A549 (cell line): ENCODE measurements around the gene MAP7D1. TPM values are rescaled to one million over a fixed set of nuclear protein-coding genes. Genes with fewer than 3 reads are reported as not detected.

ENCODE experiments used
- ATAC-seq, 2 experiments: fragments of 200-7000 bp in 1 of 2; fragments of >200 bp in 1 of 2; cut with Nextera tagmentation in 1 of 2; cut with Tn5 transposase in 1 of 2; 3 replicates each; pipeline versions ENCODE4 v1.8.0 to v1.9.1; 2018 to 2020; ENCODE audit warnings: mild to moderate bottlenecking in 1 of 2, moderate library complexity in 1 of 2
- CTCF ChIA-PET: fragments of 300-600 bp; sonication (Branson Sonifier 250); formaldehyde crosslinking; extraction: SDS; loops from one replicate; lab custom pipeline; 2021; ENCODE audit warnings: antibody characterized with exemption, inconsistent platforms; lab: Yijun Ruan, JAX
- POLR2A ChIA-PET: fragments of 350-600 bp; formaldehyde crosslinking; extraction: SDS; loops from one replicate; lab custom pipeline; 2021; ENCODE audit warnings: antibody characterized with exemption, inconsistent platforms; lab: Yijun Ruan, JAX
- DNase-seq, 2 experiments: peaks; one replicate each; pipeline versions ENCODE4 v3.0.0 to v3.0.0-alpha.2; 2011 to 2016; ENCODE audit warnings: low read depth in 1 of 2, low spot score in 1 of 2
- FAIRE-seq: peaks from 2 replicates; lab custom pipeline; 2011; peaks lifted over from hg19 to GRCh38; lab: Jason Lieb, UNC
- H3K27ac ChIP-seq, 2 experiments: fragments of >200 bp; sonication (Bioruptor Twin); formaldehyde crosslinking; 3 replicates each; pipeline ENCODE4 v1.5.1; 2016 to 2017
- H3K4me1 ChIP-seq: fragments of >200 bp; sonication (Bioruptor Twin); formaldehyde crosslinking; 3 replicates; pipeline ENCODE4 v1.6.1; 2016
- H3K4me2 ChIP-seq: fragments of >200 bp; sonication (Bioruptor Twin); formaldehyde crosslinking; 3 replicates; pipeline ENCODE4 v1.6.1; 2016
- H3K4me3 ChIP-seq: fragments of >200 bp; sonication (Bioruptor Twin); formaldehyde crosslinking; 3 replicates; pipeline ENCODE4 v1.5.1; 2016
- H3K9me3 ChIP-seq: fragments of >200 bp; sonication (Bioruptor Twin); formaldehyde crosslinking; 3 replicates; pipeline ENCODE4 v1.6.1; 2016
- CBX8 ChIP-seq: fragments of 200-600 bp; sonication (generic); IDR thresholded peaks from 2 replicates; pipeline ENCODE4 v1.6.1; 2016
- EHF ChIP-seq: fragments of 250-450 bp; sonication (Bioruptor Pico); IDR thresholded peaks from 2 replicates; pipeline ENCODE4 v1.5.0; 2020; ENCODE audit warnings: mild to moderate bottlenecking
- EP300 ChIP-seq, 2 experiments: fragments of >200 bp; sonication (Bioruptor Twin); formaldehyde crosslinking; IDR thresholded peaks; 2 replicates in 1 of 2; 3 replicates in 1 of 2; pipeline ENCODE4 v1.6.1; 2016 to 2017
- FOXS1 ChIP-seq: fragments of 250-450 bp; sonication (Bioruptor Pico); IDR thresholded peaks from 2 replicates; pipeline ENCODE4 v1.5.0; 2020; ENCODE audit warnings: mild to moderate bottlenecking, moderate library complexity
- HEYL ChIP-seq: fragments of 250-450 bp; sonication (Bioruptor Pico); IDR thresholded peaks from 2 replicates; pipeline ENCODE4 v1.8.0; 2021; ENCODE audit warnings: mild to moderate bottlenecking, moderate library complexity
- HOXB5 ChIP-seq: fragments of 250-450 bp; sonication (Bioruptor Pico); IDR thresholded peaks from 2 replicates; pipeline ENCODE4 v1.5.0; 2020; ENCODE audit warnings: mild to moderate bottlenecking, moderate library complexity
- MAFK ChIP-seq: fragments of 450-650 bp; IDR thresholded peaks from 2 replicates; pipeline ENCODE4 v1.6.1; 2014; ENCODE audit not compliant: partially characterized antibody
- NR3C1 ChIP-seq: fragments of >200 bp; sonication (Bioruptor Twin); formaldehyde crosslinking; IDR thresholded peaks from 3 replicates; pipeline ENCODE4 v1.6.1; 2017
- PHF8 ChIP-seq: fragments of 200-600 bp; sonication (generic); IDR thresholded peaks from 2 replicates; pipeline ENCODE4 v1.6.1; 2016; ENCODE audit warnings: low read depth, mild to moderate bottlenecking, antibody characterized with exemption, moderate library complexity, borderline replicate concordance
- RAD21 ChIP-seq, 2 experiments: fragments of >200 bp in 1 of 2; sonication (Bioruptor Twin) in 1 of 2; formaldehyde crosslinking in 1 of 2; IDR thresholded peaks in 1 of 2; conservative IDR thresholded peaks in 1 of 2; 2 replicates in 1 of 2; 3 replicates in 1 of 2; pipeline ENCODE4 v1.6.1; 2012 to 2018; ENCODE audit warnings: inconsistent platforms in 1 of 2
- RARB ChIP-seq: fragments of 250-450 bp; sonication (Bioruptor Pico); IDR thresholded peaks from 2 replicates; pipeline ENCODE4 v1.8.0; 2021; ENCODE audit warnings: mild to moderate bottlenecking, moderate library complexity
- RFX5 ChIP-seq: fragments of 450-650 bp; IDR thresholded peaks from 2 replicates; pipeline ENCODE4 v1.7.1; 2014; ENCODE audit warnings: antibody characterized with exemption, mild to moderate bottlenecking, moderate library complexity
- RNF2 ChIP-seq: fragments of 200-600 bp; sonication (generic); IDR thresholded peaks from 2 replicates; pipeline ENCODE4 v1.6.1; 2016; ENCODE audit warnings: low read depth, mild to moderate bottlenecking, antibody characterized with exemption, moderate library complexity, borderline replicate concordance
- WGBS: methylation state at CpG from one replicate; pipeline ENCODE4 v1.1.6; 2017; ENCODE audit errors: missing lambda C conversion rate; 5-methylcytosine and 5-hydroxymethylcytosine counted together
- polyA plus RNA-seq, 4 experiments: library from polyadenylated mRNA; depleted of rRNA in 3 of 4; stranded (reverse); fragments of >200 nt; fragmentation: RNase III in 1 of 4; extraction: RNeasy Plus Mini Kit Qiagen cat#74134 plus additional on column Dnase treatment in 1 of 4; gene quantifications; 2 replicates in 3 of 4; 3 replicates in 1 of 4; pipeline ENCODE4 v1.2.3, GENCODE V29; 2011 to 2017
- TF ChIP-seq, protein P1 (sequence below): fragments of >200 bp; sonication (Bioruptor Twin); formaldehyde crosslinking; IDR thresholded peaks from 3 replicates; pipeline ENCODE4 v1.5.1; 2016
- TF ChIP-seq, protein P2 (sequence below): fragments of 250-450 bp; sonication (Bioruptor Pico); IDR thresholded peaks from 2 replicates; pipeline ENCODE4 v1.5.0; 2020; ENCODE audit warnings: low read depth, mild to moderate bottlenecking, moderate library complexity
- TF ChIP-seq, protein P3 (sequence below): IDR thresholded peaks from 2 replicates; pipeline ENCODE4 v1.6.1; 2012
- TF ChIP-seq, protein P4 (sequence below): fragments of 150-350 bp; IDR thresholded peaks from 2 replicates; pipeline ENCODE4 v1.6.1; 2014; ENCODE audit warnings: low read depth, mild to moderate bottlenecking, low read length
- TF ChIP-seq, protein P5 (sequence below): fragments of >200 bp; sonication (Bioruptor Twin); formaldehyde crosslinking; IDR thresholded peaks from 3 replicates; pipeline ENCODE4 v1.6.1; 2016
- TF ChIP-seq, protein P6 (sequence below): IDR thresholded peaks from 2 replicates; pipeline ENCODE4 v1.6.1; 2012; ENCODE audit warnings: low read depth, borderline replicate concordance

MAP7D1 gene
- polyA plus RNA-seq, 2 of the 4 experiments (the other 2 are of a cell fraction): 16.4 to 74.9 TPM

DNA sequence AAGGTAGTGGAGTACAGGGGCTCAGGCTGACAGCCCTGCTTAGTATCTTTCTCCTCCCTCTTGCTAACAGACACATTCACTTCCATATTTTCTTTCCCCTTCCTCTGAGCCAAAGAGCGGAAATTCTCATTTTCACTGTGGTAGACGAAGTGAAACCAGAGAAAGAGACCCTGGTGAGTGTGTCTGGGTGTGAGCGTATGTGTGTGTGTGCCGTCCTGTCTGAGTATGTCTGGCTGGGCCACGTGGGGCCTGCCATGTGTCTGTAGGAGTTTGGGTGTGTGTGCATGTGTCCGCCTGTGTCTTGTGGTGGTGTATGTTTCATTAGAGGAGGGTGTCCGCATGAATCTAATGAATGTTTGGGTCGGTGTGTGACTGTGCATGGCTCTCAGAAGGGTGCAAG, 32.6 kb upstream of the MAP7D1 start (continued):
- TF ChIP-seq, protein P1, sequence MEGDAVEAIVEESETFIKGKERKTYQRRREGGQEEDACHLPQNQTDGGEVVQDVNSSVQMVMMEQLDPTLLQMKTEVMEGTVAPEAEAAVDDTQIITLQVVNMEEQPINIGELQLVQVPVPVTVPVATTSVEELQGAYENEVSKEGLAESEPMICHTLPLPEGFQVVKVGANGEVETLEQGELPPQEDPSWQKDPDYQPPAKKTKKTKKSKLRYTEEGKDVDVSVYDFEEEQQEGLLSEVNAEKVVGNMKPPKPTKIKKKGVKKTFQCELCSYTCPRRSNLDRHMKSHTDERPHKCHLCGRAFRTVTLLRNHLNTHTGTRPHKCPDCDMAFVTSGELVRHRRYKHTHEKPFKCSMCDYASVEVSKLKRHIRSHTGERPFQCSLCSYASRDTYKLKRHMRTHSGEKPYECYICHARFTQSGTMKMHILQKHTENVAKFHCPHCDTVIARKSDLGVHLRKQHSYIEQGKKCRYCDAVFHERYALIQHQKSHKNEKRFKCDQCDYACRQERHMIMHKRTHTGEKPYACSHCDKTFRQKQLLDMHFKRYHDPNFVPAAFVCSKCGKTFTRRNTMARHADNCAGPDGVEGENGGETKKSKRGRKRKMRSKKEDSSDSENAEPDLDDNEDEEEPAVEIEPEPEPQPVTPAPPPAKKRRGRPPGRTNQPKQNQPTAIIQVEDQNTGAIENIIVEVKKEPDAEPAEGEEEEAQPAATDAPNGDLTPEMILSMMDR: no peak
- TF ChIP-seq EHF (CRISPR knock-in tag): no peak

DNA sequence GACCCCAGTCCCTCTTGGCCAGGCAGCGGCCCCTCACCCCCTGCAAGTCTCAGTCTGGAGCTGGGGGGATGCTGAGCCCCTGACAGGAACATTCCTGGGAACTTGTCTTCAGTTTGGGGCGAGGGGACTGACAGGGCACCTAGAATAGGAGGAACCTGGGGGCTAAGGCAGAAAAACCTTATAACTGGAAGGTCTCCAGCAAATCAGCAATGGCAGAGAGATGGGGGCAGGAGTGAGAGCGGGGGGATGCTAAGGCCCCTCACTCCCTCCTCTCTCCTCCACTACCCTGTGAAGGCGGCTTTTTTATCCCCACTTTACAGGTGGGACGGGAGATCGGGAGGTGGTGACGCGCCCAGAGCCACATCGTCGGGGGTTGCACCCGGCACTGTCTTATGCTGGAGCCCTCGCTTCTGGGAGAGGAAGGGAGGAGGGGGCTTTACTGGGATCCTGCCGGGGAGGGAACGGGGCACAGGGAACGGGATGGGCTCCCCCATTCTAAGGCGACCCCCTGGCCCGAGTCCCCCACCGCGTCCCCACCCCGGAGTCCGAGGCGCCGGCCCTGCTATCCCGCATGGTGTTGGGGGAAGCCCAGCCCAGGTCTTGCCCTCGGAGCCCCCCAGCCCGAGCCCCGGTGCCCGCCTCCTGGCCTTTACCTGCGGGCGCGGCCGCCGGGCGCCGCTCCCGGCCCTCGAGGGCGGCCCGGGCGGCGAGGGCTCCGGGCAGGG, 31.4 kb upstream of the MAP7D1 start:
- WGBS: 81% methylated on average over 14 of the region's 42 CpGs
- no peak for FAIRE-seq
- TF ChIP-seq, protein P2, sequence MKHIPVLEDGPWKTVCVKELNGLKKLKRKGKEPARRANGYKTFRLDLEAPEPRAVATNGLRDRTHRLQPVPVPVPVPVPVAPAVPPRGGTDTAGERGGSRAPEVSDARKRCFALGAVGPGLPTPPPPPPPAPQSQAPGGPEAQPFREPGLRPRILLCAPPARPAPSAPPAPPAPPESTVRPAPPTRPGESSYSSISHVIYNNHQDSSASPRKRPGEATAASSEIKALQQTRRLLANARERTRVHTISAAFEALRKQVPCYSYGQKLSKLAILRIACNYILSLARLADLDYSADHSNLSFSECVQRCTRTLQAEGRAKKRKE (CRISPR knock-in tag): no peak
- no peak for TF ChIP-seq RNF2
- TF ChIP-seq FOXS1 (CRISPR knock-in tag): no peak
- no peak for TF ChIP-seq HOXB5
- TF ChIP-seq RFX5: no peak
- no peak for TF ChIP-seq MAFK
- no peak for TF ChIP-seq EP300 (IDR thresholded peaks at IDR 0.05)
- TF ChIP-seq CBX8: no peak
- no peak for TF ChIP-seq RARB
- TF ChIP-seq PHF8: no peak
- no peak for TF ChIP-seq RAD21 (conservative IDR thresholded peaks at IDR 0.05 in 1 of 2, IDR thresholded peaks at IDR 0.05 in 1 of 2)
- TF ChIP-seq NR3C1: no peak
- no peak for TF ChIP-seq HEYL
- TF ChIP-seq, protein P3, sequence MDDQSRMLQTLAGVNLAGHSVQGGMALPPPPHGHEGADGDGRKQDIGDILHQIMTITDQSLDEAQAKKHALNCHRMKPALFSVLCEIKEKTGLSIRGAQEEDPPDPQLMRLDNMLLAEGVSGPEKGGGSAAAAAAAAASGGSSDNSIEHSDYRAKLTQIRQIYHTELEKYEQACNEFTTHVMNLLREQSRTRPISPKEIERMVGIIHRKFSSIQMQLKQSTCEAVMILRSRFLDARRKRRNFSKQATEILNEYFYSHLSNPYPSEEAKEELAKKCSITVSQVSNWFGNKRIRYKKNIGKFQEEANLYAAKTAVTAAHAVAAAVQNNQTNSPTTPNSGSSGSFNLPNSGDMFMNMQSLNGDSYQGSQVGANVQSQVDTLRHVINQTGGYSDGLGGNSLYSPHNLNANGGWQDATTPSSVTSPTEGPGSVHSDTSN: no peak
- TF ChIP-seq, protein P4, sequence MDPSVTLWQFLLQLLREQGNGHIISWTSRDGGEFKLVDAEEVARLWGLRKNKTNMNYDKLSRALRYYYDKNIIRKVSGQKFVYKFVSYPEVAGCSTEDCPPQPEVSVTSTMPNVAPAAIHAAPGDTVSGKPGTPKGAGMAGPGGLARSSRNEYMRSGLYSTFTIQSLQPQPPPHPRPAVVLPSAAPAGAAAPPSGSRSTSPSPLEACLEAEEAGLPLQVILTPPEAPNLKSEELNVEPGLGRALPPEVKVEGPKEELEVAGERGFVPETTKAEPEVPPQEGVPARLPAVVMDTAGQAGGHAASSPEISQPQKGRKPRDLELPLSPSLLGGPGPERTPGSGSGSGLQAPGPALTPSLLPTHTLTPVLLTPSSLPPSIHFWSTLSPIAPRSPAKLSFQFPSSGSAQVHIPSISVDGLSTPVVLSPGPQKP: no peak
- TF ChIP-seq, protein P5, sequence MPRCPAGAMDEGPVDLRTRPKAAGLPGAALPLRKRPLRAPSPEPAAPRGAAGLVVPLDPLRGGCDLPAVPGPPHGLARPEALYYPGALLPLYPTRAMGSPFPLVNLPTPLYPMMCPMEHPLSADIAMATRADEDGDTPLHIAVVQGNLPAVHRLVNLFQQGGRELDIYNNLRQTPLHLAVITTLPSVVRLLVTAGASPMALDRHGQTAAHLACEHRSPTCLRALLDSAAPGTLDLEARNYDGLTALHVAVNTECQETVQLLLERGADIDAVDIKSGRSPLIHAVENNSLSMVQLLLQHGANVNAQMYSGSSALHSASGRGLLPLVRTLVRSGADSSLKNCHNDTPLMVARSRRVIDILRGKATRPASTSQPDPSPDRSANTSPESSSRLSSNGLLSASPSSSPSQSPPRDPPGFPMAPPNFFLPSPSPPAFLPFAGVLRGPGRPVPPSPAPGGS: no peak
- TF ChIP-seq, protein P6, sequence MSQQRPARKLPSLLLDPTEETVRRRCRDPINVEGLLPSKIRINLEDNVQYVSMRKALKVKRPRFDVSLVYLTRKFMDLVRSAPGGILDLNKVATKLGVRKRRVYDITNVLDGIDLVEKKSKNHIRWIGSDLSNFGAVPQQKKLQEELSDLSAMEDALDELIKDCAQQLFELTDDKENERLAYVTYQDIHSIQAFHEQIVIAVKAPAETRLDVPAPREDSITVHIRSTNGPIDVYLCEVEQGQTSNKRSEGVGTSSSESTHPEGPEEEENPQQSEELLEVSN: no peak
- Histone ChIP-seq H3K4me2 (peak overlapping the region; percentile 85), H3K9me3 (no peaks in the 10 kb centered on the region), H3K4me3 (peak overlapping the region; percentile 34), H3K4me1 (no peaks in the 10 kb centered on the region), H3K27ac (peak overlapping the region; percentile 35 to 74; a peak in 4 of 6 replicates)
- no peak for ATAC-seq
- POLR2A ChIA-PET: no interaction called here
- CTCF ChIA-PET: no interaction called here
- DNase-seq: no peak
